IMR-90 (cell line): ENCODE measurements around the gene FBXW12. TPM values are rescaled to one million over a fixed set of nuclear protein-coding genes. Genes with fewer than 3 reads are reported as not detected.
A peak's percentile ranks its signal among the peaks of the same experiment; 100 is the strongest.

Source experiments
- ATAC-seq: fragments of 200-7000 bp; cut with Tn5 transposase; 2 replicates; pipeline ENCODE4 v1.9.1; 2020; ENCODE audit warnings: low read depth, mild to moderate bottlenecking, moderate library complexity
- BruUV-seq: library from RNA; stranded (reverse); fragments of 400-500 nt; replicated peaks from 2 replicates; lab custom pipeline; 2021; lab: Mats Ljungman, UMichigan
- CTCF ChIA-PET: fragments of 300-600 bp; formaldehyde crosslinking; extraction: SDS; loops from one replicate; lab custom pipeline; 2021; ENCODE audit warnings: antibody characterized with exemption; lab: Yijun Ruan, JAX
- POLR2A ChIA-PET: fragments of 300-600 bp; sonication (Branson Sonifier 250); formaldehyde crosslinking; loops from one replicate; lab custom pipeline; 2022; ENCODE audit warnings: antibody characterized with exemption; ENCODE audit not compliant: unreplicated experiment; lab: Charles Lee
- DNase-seq: peaks from one replicate; pipeline ENCODE4 v3.0.0; 2013
- H2AFZ ChIP-seq: replicated peaks from 2 replicates; pipeline ENCODE3; 2013; ENCODE audit warnings: low read length, mild to moderate bottlenecking; ENCODE audit not compliant: poor library complexity
- H2AK5ac ChIP-seq: 2 replicates; pipeline ENCODE4 v1.6.1; 2013; ENCODE audit warnings: low read depth, low read length, inconsistent platforms
- H2AK9ac ChIP-seq: replicated peaks from 2 replicates; pipeline ENCODE3; 2013; ENCODE audit warnings: mild to moderate bottlenecking, low read depth, low read length, moderate library complexity; ENCODE audit not compliant: poor library complexity
- H2BK120ac ChIP-seq: 2 replicates; pipeline ENCODE4 v1.6.1; 2013; ENCODE audit warnings: low read depth, low read length, inconsistent platforms
- H2BK15ac ChIP-seq: 3 replicates; pipeline ENCODE4 v1.6.1; 2013; ENCODE audit warnings: low read depth, low read length, inconsistent platforms
- H2BK20ac ChIP-seq: 2 replicates; pipeline ENCODE4 v1.6.1; 2013; ENCODE audit warnings: low read depth, mild to moderate bottlenecking, inconsistent platforms, low read length, moderate library complexity
- H2BK5ac ChIP-seq: 2 replicates; pipeline ENCODE4 v1.6.1; 2013; ENCODE audit warnings: mild to moderate bottlenecking, low read depth, low read length, inconsistent platforms; ENCODE audit not compliant: poor library complexity, severe bottlenecking
- H3K14ac ChIP-seq: replicated peaks from 2 replicates; pipeline ENCODE4 v1.6.1; 2013; ENCODE audit warnings: low read depth, low read length, inconsistent platforms
- H3K18ac ChIP-seq: 2 replicates; pipeline ENCODE4 v1.6.1; 2013; ENCODE audit warnings: low read depth, low read length, control low read depth
- H3K23ac ChIP-seq: 2 replicates; pipeline ENCODE4 v1.6.1; 2013; ENCODE audit warnings: low read depth, low read length, inconsistent platforms
- H3K27ac ChIP-seq: 2 replicates; pipeline ENCODE4 v1.5.1; 2013; ENCODE audit warnings: mild to moderate bottlenecking, control low read depth, low read length; ENCODE audit not compliant: insufficient read depth
- H3K27me3 ChIP-seq: 2 replicates; pipeline ENCODE4 v1.6.1; 2013; ENCODE audit warnings: low read length; ENCODE audit not compliant: control insufficient read depth, insufficient read depth
- H3K36me3 ChIP-seq: 2 replicates; pipeline ENCODE4 v1.6.1; 2013; ENCODE audit warnings: low read length, mixed read lengths; ENCODE audit not compliant: control insufficient read depth, insufficient read depth
- H3K4ac ChIP-seq: 2 replicates; pipeline ENCODE4 v1.6.1; 2013; ENCODE audit warnings: low read depth, low read length, inconsistent platforms
- H3K4me1 ChIP-seq: 2 replicates; pipeline ENCODE4 v1.6.1; 2013; ENCODE audit warnings: low read length, mixed read lengths; ENCODE audit not compliant: control insufficient read depth, insufficient read depth
- H3K4me2 ChIP-seq: 2 replicates; pipeline ENCODE4 v1.6.1; 2013; ENCODE audit warnings: low read depth, mild to moderate bottlenecking, control low read depth, low read length, moderate library complexity
- H3K4me3 ChIP-seq: 2 replicates; pipeline ENCODE4 v1.5.1; 2013; ENCODE audit warnings: low read depth, mild to moderate bottlenecking, control low read depth, low read length, moderate library complexity; ENCODE audit not compliant: insufficient read depth
- H3K56ac ChIP-seq: 2 replicates; pipeline ENCODE4 v1.6.1; 2013; ENCODE audit warnings: low read length, inconsistent platforms; ENCODE audit not compliant: insufficient read depth; ENCODE audit errors: extremely low read depth
- H3K79me1 ChIP-seq, 2 experiments: 2 replicates each; pipeline ENCODE4 v1.6.1; 2013; ENCODE audit warnings: low read length in 2 of 2, inconsistent platforms in 1 of 2, low read depth in 1 of 2
- H3K9ac ChIP-seq: 2 replicates; pipeline ENCODE4 v1.6.1; 2013; ENCODE audit warnings: low read depth, low read length, control low read depth
- H3K9me1 ChIP-seq: 2 replicates; pipeline ENCODE4 v1.6.1; 2013; ENCODE audit warnings: low read length, inconsistent platforms; ENCODE audit not compliant: insufficient read depth
- H3K9me3 ChIP-seq: 2 replicates; pipeline ENCODE4 v1.6.1; 2013; ENCODE audit warnings: low read length; ENCODE audit not compliant: control insufficient read depth, insufficient read depth
- H4K20me1 ChIP-seq: 2 replicates; pipeline ENCODE4 v1.6.1; 2013; ENCODE audit warnings: low read length, inconsistent platforms; ENCODE audit not compliant: insufficient read depth
- H4K5ac ChIP-seq: 2 replicates; pipeline ENCODE4 v1.6.1; 2013; ENCODE audit warnings: mild to moderate bottlenecking, low read depth, low read length, control low read depth
- H4K8ac ChIP-seq, 2 experiments: 2 replicates each; pipeline ENCODE4 v1.6.1; 2013; ENCODE audit warnings: low read depth in 2 of 2, low read length in 2 of 2, control low read depth in 1 of 2, inconsistent platforms in 1 of 2
- H4K91ac ChIP-seq: 2 replicates; pipeline ENCODE4 v1.6.1; 2013; ENCODE audit warnings: low read depth, low read length, inconsistent platforms; ENCODE audit not compliant: insufficient read depth
- BHLHE40 ChIP-seq: fragments of 150-350 bp; IDR thresholded peaks from 2 replicates; pipeline ENCODE4 v1.6.1; 2016; ENCODE audit warnings: mild to moderate bottlenecking, low read depth, low read length
- CEBPB ChIP-seq: IDR thresholded peaks from 2 replicates; pipeline ENCODE4 v1.6.1; 2012; ENCODE audit warnings: low read depth, low read length, improper control_type of control experiment
- CTCF ChIP-seq: conservative IDR thresholded peaks from 2 replicates; pipeline ENCODE4 v1.5.1; 2012; ENCODE audit warnings: mild to moderate bottlenecking, low read depth, low read length, improper control_type of control experiment
- ELK1 ChIP-seq: fragments of 150-350 bp; IDR thresholded peaks from 2 replicates; pipeline ENCODE4 v1.6.1; 2016; ENCODE audit warnings: low read depth, mild to moderate bottlenecking, low read length, moderate library complexity, borderline replicate concordance
- MAFK ChIP-seq: IDR thresholded peaks from 2 replicates; pipeline ENCODE4 v1.6.1; 2012; ENCODE audit warnings: low read depth, low read length, improper control_type of control experiment
- RAD21 ChIP-seq: IDR thresholded peaks from 2 replicates; pipeline ENCODE4 v1.6.1; 2012; ENCODE audit warnings: low read length, improper control_type of control experiment
- RFX5 ChIP-seq: IDR thresholded peaks from 2 replicates; pipeline ENCODE4 v1.8.0; 2012; ENCODE audit warnings: low read depth, mild to moderate bottlenecking, low read length, moderate library complexity
- WGBS, 2 experiments: methylation state at CpG; one replicate each; pipeline versions ENCODE4 v1.1.5 to v1.1.7; 2013; ENCODE audit warnings: missing lambda C conversion rate in 2 of 2; ENCODE audit not compliant: insufficient read length in 1 of 2; ENCODE audit errors: extremely low coverage in 2 of 2; 5-methylcytosine and 5-hydroxymethylcytosine counted together
- dilution Hi-C: fragments of 300-500 bp; cut with HindIII; formaldehyde crosslinking; loops from one replicate; pipeline ENCODE4 v1.14.3; 2018; ENCODE audit warnings: low sequenced_read_pairs; ENCODE audit not compliant: unreplicated experiment
- in situ Hi-C: fragments of 300-500 bp; cut with MboI; formaldehyde crosslinking; loops from 3 replicates; pipeline ENCODE4 v1.14.3; 2019; ENCODE audit warnings: low sequenced_read_pairs, inconsistent platforms, mixed read lengths
- intact Hi-C: fragments of 100-400 bp; cut with micrococcal nuclease; formaldehyde crosslinking; loops from 2 replicates; pipeline ENCODE4 v1.10.0; 2022
- polyA plus RNA-seq, 3 experiments: library from polyadenylated mRNA; depleted of rRNA; stranded (reverse); fragments of >200 nt; gene quantifications; 2 replicates each; pipeline ENCODE4 v1.2.3, GENCODE V29; 2012; ENCODE audit warnings: low replicate concordance in 1 of 3
- total RNA-seq: library from RNA; depleted of rRNA; stranded (reverse); fragments of >200 nt; gene quantifications from 2 replicates; pipeline ENCODE4 v1.2.3, GENCODE V29; 2012

Gene FBXW12
- total and polyA plus RNA-seq, 2 of the 4 experiments (the other 2 are of a cell fraction): not detected

DNA sequence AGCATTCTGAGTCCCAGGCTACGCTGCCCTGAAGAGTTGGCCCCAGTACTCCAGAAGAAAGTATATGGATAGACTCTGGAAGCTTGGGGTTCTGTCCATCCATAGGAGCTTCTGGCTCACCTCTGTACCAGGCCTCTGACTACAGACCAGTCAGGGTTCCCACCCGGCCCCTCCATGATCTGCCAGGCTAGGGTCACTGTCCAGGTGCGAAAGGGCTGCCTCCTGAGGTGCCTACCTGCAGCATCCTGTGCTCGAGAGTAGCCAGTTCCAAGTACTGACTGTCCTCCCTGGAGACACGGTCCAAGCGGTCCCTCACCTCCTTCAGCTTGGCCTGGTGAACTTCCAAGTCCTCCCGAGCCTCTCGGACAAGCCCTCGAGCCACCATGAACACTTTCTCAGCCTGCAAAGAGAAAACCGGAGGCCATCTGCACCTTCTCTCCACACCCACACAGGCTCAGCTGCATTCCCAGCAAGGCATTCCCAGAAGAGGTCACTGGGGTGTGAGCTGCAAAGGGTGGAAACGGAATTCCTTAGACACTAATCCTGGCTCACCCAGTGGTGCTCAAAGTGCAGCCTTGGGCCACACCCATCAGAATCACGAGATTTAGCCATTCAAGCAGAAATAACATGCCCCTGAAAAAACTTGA is 61.6 kb downstream of the FBXW12 start:
- no peaks in the 10 kb centered on the region for H3K27me3 ChIP-seq
- 95% methylated on average over 4 of the region's 12 CpGs; no CpG with 5 or more reads in 1 of the 2 experiments for WGBS, 2 experiments
- H3K36me3 ChIP-seq: peaks cover 18% of the 10 kb centered on the region
- peak overlapping the region; percentile 37 for H2AFZ ChIP-seq
- peaks cover 4% of the 10 kb centered on the region; the same call in 1 of the 2 replicates for H3K4me1 ChIP-seq
- ATAC-seq (no peak), DNase-seq (peak; percentile 26)
- no peak overlapping the region for H3K4me3 ChIP-seq
- H3K9me1 ChIP-seq: peaks cover under 1% of the 10 kb centered on the region; the same call in 1 of the 2 replicates
- H2BK120ac ChIP-seq: peak overlapping the region; percentile 41; the same call in 1 of the 2 replicates
- no peak overlapping the region for H3K18ac ChIP-seq
- H3K9ac ChIP-seq: no peak overlapping the region
- no peak overlapping the region for H3K27ac ChIP-seq
- H3K79me1 ChIP-seq: peaks cover 7 to 26% of the 10 kb centered on the region in 2 experiments
- H3K4ac ChIP-seq: no peak overlapping the region
- no peak overlapping the region for H3K56ac ChIP-seq
- no peaks in the 10 kb centered on the region for H3K9me3 ChIP-seq
- H4K91ac ChIP-seq: no peak overlapping the region
- dilution Hi-C loops: no loop called here
- no peak overlapping the region for H3K14ac ChIP-seq
- H3K4me2 ChIP-seq: no peak overlapping the region
- no peak overlapping the region for H4K5ac ChIP-seq
- ChIA-PET POLR2A (no interaction called here), CTCF (interaction anchor here (0.5 to 2.7 kb wide), 3 partner anchors 26 to 902 kb away, joined by 3 to 16 read pairs (median 3); no protein-coding TSS in a partner anchor)
- no TSS peak for BruUV-seq
- H2AK5ac ChIP-seq: no peak overlapping the region
- H2AK9ac ChIP-seq: no peak overlapping the region
- no peak overlapping the region for H2BK20ac ChIP-seq
- TF ChIP-seq BHLHE40 (no peak), CEBPB (no peak), MAFK (no peak), RFX5 (no peak), RAD21 (no peak), ELK1 (no peak), CTCF (no peak)
- no peak overlapping the region for H2BK5ac ChIP-seq
- intact Hi-C loops: no loop called here
- no peak overlapping the region for H3K23ac ChIP-seq
- in situ Hi-C loops: no loop called here
- H4K8ac ChIP-seq: no peak overlapping the region
- no peak overlapping the region for H2BK15ac ChIP-seq
- H4K20me1 ChIP-seq: no peaks in the 10 kb centered on the region; the same call in 1 of the 2 replicates
